Keratinocyte (primary cell): ENCODE results near the gene ATE1.

ENCODE experiments used
- CTCF ChIP-seq, 3 experiments: IDR thresholded peaks in 1 of 3; conservative IDR thresholded peaks in 1 of 3; optimal IDR thresholded peaks in 1 of 3; 2 replicates in 2 of 3; 3 replicates in 1 of 3; pipeline versions ENCODE3 to v1.5.1; 2011; ENCODE audit warnings: low read length in 3 of 3, mild to moderate bottlenecking in 3 of 3, moderate library complexity in 2 of 3, control low read depth in 1 of 3, inconsistent platforms in 1 of 3; ENCODE audit not compliant: insufficient read depth in 2 of 3; ENCODE audit errors: extremely low read depth in 1 of 3
- EZH2 ChIP-seq: IDR thresholded peaks from one replicate; pipeline ENCODE4 v1.6.1; 2012; ENCODE audit warnings: inconsistent platforms, mild to moderate bottlenecking, low read length, moderate library complexity

GRCh38 chr10:121774404-121774803 lies 153.4 kb downstream of the ATE1 start:
- TF ChIP-seq CTCF (optimal IDR thresholded peaks at IDR 0.05 in 1 of 3, IDR thresholded peaks at IDR 0.05 in 1 of 3, conservative IDR thresholded peaks at IDR 0.05 in 1 of 3; ENCODE audit: extremely low read depth in 1 of 3, insufficient read depth in 2 of 3, low read length in 3 of 3): no peak
- TF ChIP-seq EZH2: no peak
